Adrenal gland (tissue), 12 donors: ENCODE measurements around the gene TTLL11. TPM values are rescaled to one million over a fixed set of nuclear protein-coding genes. Genes with fewer than 3 reads are reported as not detected.

Source experiments
- DNase-seq, 7 donors: peaks; one replicate each; pipeline ENCODE4 v3.0.0-alpha.2; 2019 to 2020
- H3K27ac ChIP-seq, 5 donors: fragments of 200-600 bp; sonication (generic) in 4 of 5; 1 replicate in 3 of 5; 2 replicates in 2 of 5; pipeline versions ENCODE4 v1.5.1 to v1.8.0; 2016 to 2020; ENCODE audit warnings: mild to moderate bottlenecking in 1 of 5
- H3K27me3 ChIP-seq: fragments of 200-600 bp; 2 replicates; pipeline ENCODE4 v1.8.0; 2021
- H3K36me3 ChIP-seq, 2 donors: fragments of 200-600 bp; replicated peaks in 1 of 2; 1 replicate in 1 of 2; 2 replicates in 1 of 2; pipeline versions ENCODE4 v1.5.1 to v1.8.0; 2018 to 2022
- H3K4me1 ChIP-seq, 2 donors: fragments of 200-600 bp; replicated peaks in 1 of 2; 1 replicate in 1 of 2; 2 replicates in 1 of 2; pipeline versions ENCODE4 v1.5.1 to v1.8.0; 2018 to 2021
- H3K4me3 ChIP-seq, 4 donors: fragments of 200-600 bp; sonication (generic) in 3 of 4; one replicate each; pipeline ENCODE4 v1.5.1; 2016 to 2018
- H3K9me3 ChIP-seq, 3 donors: fragments of 200-600 bp; sonication (generic) in 1 of 3; replicated peaks in 1 of 3; 1 replicate in 2 of 3; 2 replicates in 1 of 3; pipeline versions ENCODE4 v1.5.1 to v1.8.0; 2016 to 2021
- POLR2A ChIP-seq, 2 donors: fragments of 450-650 bp; IDR thresholded peaks; one replicate each; pipeline ENCODE4 v1.6.1; 2017; ENCODE audit warnings: antibody characterized with exemption in 2 of 2, mild to moderate bottlenecking in 2 of 2, moderate library complexity in 1 of 2
- WGBS, 4 donors: extraction: QIAGEN DNeasy Blood & Tissue Kit in 2 of 4; methylation state at CpG; one replicate each; pipeline versions ENCODE4 v1.1.5 to v1.1.7; 2013 to 2017; 5-methylcytosine and 5-hydroxymethylcytosine counted together
- intact Hi-C, 2 donors: fragments of 100-400 bp; cut with DNase I; formaldehyde crosslinking; loops; one replicate each; pipeline versions ENCODE4 v1.14.1 to v1.15.0; 2022 to 2023
- polyA plus RNA-seq, 3 donors: library from polyadenylated mRNA; stranded (reverse); fragments of 200-250 nt in 2 of 3; fragments of 350-450 nt in 1 of 3; fragmentation: Illumina TruSeq in 1 of 3; extraction: RNeasy Lipid Tissue Mini Kit (QIAGEN cat#74804) in 1 of 3; gene quantifications; one replicate each; pipeline ENCODE4 v1.2.3, GENCODE V29; 2013 to 2014
- total RNA-seq, 9 donors: library from RNA; depleted of rRNA in 4 of 9; stranded (reverse); fragments of >200 nt in 4 of 9; fragments of 120-200 nt in 1 of 9; fragmentation: NEBNext Ultra II Directional in 1 of 9; extraction: Animal tissue kit (Norgen Biotek cat#: 25700) in 1 of 9; gene quantifications; one replicate each; pipeline versions ENCODE4 v1.1.0 to v1.2.4, GENCODE V29; 2013 to 2023
- TF ChIP-seq, protein P1 (sequence below), 6 experiments: fragments of 450-650 bp in 4 of 6; fragments of 200-600 bp in 2 of 6; sonication (generic) in 1 of 6; IDR thresholded peaks; 1 replicate in 5 of 6; 2 replicates in 1 of 6; pipeline versions ENCODE4 v1.5.1 to v1.8.0; 2016 to 2021; ENCODE audit warnings: antibody characterized with exemption in 6 of 6, mild to moderate bottlenecking in 2 of 6, moderate library complexity in 1 of 6
- donor health status: healthy with polysubstance abuse.
- donor health status: Bipolar disorder and iron deficiency.
- donor health status: DM: yes; HTN: yes; CAD: no.
- donor health status: DM: no; HTN: no; CAD: no.
- donor health status: DM: no; HTN: no; CAD: no.
- donor health status: DM: yes; HTN: yes; CAD: no.

Gene TTLL11
- total and polyA plus RNA-seq, 12 donors = 4.8 to 30.9 (median 13.7) TPM

DNA sequence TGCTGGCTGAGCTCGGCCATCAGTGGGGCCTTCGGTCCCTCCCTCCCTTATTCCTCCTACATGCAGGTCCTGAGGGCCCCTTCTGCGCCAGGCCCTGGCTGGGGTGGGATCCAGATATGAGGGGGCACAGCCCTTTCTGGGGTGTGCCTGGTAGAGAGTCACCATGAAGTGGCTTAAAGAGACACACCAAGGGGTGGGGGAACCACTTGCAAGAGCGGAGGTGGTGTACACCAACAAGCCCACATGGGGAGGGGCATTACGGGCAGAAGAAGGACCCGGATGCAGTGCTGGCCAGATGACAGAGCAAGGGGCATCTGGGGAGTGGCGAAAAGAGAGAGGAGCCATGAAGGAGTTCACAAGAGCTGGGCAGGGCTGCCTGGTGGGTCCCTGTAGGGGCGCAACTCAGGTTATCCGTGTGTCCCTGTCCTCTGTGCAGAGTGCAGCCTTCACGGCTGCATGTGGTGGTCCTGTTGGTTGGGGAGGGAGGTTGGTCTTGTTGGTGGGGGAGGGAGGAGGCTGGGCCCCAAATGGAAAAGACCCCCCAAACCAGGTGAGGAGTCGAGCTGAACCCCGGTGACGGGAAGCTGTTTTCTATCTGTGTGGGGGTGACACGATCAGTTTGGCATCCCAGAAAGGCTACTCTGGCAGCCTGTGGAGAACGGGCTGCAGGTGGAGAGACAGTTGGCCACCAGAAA is 283.6 kb downstream of the TTLL11 start:
- Histone ChIP-seq H3K27ac (no peak overlapping the region), H3K36me3 (no peaks in the 10 kb centered on the region), H3K4me3 (no peak overlapping the region), H3K4me1 (no peaks in the 10 kb centered on the region), H3K9me3 (peaks cover 0 to 4% (median 0%) of the 10 kb centered on the region in 3 donors), H3K27me3 (no peaks in the 10 kb centered on the region)
- no peak for DNase-seq
- WGBS, 4 donors = 82 to 94% (median 91%) methylated on average over 10 to 15 of the region's 15 CpGs
- TF ChIP-seq POLR2A (IDR thresholded peaks at IDR 0.05) = no peak
- TF ChIP-seq, protein P1, sequence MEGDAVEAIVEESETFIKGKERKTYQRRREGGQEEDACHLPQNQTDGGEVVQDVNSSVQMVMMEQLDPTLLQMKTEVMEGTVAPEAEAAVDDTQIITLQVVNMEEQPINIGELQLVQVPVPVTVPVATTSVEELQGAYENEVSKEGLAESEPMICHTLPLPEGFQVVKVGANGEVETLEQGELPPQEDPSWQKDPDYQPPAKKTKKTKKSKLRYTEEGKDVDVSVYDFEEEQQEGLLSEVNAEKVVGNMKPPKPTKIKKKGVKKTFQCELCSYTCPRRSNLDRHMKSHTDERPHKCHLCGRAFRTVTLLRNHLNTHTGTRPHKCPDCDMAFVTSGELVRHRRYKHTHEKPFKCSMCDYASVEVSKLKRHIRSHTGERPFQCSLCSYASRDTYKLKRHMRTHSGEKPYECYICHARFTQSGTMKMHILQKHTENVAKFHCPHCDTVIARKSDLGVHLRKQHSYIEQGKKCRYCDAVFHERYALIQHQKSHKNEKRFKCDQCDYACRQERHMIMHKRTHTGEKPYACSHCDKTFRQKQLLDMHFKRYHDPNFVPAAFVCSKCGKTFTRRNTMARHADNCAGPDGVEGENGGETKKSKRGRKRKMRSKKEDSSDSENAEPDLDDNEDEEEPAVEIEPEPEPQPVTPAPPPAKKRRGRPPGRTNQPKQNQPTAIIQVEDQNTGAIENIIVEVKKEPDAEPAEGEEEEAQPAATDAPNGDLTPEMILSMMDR (IDR thresholded peaks at IDR 0.05) = no peak
- intact Hi-C loops = loop anchor here in 1 of 2 donors (10.0 kb wide), 1 partner anchor 65 kb away; no protein-coding TSS in a partner anchor

DNA sequence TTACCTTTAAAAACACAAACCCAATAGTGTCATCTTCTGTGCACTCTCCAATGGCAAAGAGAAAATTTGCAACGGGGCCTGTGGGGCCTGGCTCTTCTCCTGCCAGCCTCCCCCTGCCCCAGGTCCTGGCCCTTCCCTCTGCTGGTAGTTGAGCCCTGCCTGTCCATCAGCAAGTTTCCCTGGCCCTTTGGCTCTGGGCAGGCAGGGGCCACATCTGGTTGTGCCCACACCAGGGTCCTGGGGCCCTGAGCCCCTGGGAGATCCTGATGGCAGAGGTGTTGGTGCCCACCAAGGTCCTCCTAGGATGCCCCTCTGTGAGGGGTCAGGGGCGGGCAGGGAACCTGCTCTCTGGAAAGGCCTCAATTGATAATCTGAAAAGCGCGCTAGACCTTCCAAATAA is 284.3 kb downstream of the TTLL11 start:
- intact Hi-C loops = no loop called here
- Histone ChIP-seq H3K9me3 (peaks cover 0 to 4% (median 0%) of the 10 kb centered on the region in 3 donors), H3K4me3 (no peak overlapping the region), H3K36me3 (no peaks in the 10 kb centered on the region), H3K27me3 (no peaks in the 10 kb centered on the region), H3K4me1 (no peaks in the 10 kb centered on the region), H3K27ac (no peak overlapping the region)
- DNase-seq = no peak
- WGBS, 4 donors = 62 to 84% (median 72%) methylated on average over 1 to 4 of the region's 4 CpGs
- TF ChIP-seq, protein P1 (IDR thresholded peaks at IDR 0.05) = no peak
- no peak for TF ChIP-seq POLR2A (IDR thresholded peaks at IDR 0.05)

DNA sequence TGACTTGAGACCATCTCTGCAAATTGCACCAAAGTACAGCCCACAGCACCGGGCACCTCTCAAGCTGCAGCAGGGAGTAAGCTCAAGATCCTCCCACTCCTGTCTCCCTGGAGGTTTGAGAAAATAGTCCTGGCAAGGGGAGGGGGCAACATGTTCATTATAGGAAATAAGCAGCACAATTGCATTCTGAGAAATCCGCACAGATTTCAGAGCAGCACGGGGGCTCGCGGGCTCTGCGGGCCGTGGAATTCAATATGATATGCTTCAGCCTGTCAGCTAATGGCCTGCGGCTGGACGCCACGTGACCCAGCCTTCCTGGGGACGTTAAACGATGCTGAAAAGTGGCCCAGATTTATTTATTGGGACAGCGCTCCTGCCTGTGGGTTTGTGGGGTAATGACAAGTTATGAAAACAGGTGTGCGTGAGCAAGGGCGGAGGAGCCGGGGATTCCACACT is 285.3 kb downstream of the TTLL11 start:
- Histone ChIP-seq H3K36me3 (no peaks in the 10 kb centered on the region), H3K4me1 (no peaks in the 10 kb centered on the region), H3K9me3 (peaks cover 0 to 4% (median 0%) of the 10 kb centered on the region in 3 donors), H3K4me3 (no peak overlapping the region), H3K27ac (no peak overlapping the region), H3K27me3 (no peaks in the 10 kb centered on the region)
- 57 to 81% (median 77%) methylated on average over 16 of the region's 16 CpGs for WGBS, 4 donors
- intact Hi-C loops = no loop called here
- TF ChIP-seq POLR2A (IDR thresholded peaks at IDR 0.05) = no peak
- TF ChIP-seq, protein P1 (IDR thresholded peaks at IDR 0.05) = no peak
- peak in 1 of 7 donors; percentile 50 for DNase-seq

DNA sequence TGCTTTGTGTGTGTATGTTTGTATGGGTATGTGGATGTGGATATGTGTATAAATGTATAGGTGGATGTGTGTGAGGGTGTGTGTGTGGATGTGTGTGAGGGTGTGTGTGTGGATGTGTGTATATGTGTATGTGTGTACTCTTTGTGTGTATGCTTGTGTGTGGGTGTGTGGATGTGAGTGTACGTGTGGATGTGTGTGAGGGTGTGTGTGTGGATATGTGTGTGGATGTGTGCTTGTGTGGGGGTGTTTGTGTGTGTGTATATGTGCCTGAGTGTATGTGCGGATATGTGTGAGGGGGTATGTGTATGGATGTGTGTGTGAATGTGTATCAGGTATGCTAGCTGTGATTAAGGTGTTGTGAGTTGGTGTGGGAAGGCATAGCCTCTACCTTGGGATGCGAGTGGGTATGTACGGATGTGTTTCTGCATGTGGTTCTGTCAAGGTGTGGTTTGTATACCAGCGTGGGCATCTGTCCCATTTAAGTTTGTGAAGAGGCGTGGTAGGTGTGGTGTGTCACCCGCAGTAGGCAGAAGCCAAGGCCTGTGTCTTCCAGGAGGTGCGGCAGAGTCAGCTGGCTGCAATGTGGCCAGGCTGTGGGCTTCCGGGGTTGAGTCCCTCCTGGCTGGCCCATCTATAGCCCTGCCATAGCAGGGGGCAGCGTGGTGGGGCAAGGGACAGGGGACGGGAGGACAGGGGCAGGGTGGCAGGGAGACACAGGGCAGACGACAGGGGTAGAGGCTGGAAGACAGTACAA is 285.9 kb downstream of the TTLL11 start:
- DNase-seq = peak in 1 of 7 donors; percentile 37
- intact Hi-C loops = no loop called here
- H3K27ac ChIP-seq = no peak overlapping the region
- H3K4me3 ChIP-seq = no peak overlapping the region
- H3K9me3 ChIP-seq = peaks cover 0 to 4% (median 0%) of the 10 kb centered on the region in 3 donors
- H3K4me1 ChIP-seq = no peaks in the 10 kb centered on the region
- no peak for TF ChIP-seq POLR2A (IDR thresholded peaks at IDR 0.05)
- TF ChIP-seq, protein P1 (IDR thresholded peaks at IDR 0.05) = no peak
- no peaks in the 10 kb centered on the region for H3K27me3 ChIP-seq
- no peaks in the 10 kb centered on the region for H3K36me3 ChIP-seq
- WGBS, 4 donors = 58 to 90% (median 67%) methylated on average over 10 to 12 of the region's 12 CpGs
